Ascending aorta (tissue), 2 donors: ENCODE measurements around the gene KANK4. TPM values are rescaled to one million over a fixed set of nuclear protein-coding genes. Genes with fewer than 3 reads are reported as not detected.

Experiments used
- DNase-seq, 2 donors: peaks; one replicate each; pipeline ENCODE4 v3.0.0-alpha.2; 2019; ENCODE audit warnings: low spot score in 2 of 2
- H3K27ac ChIP-seq, 2 donors: fragments of 200-600 bp; sonication (generic); one replicate each; pipeline ENCODE4 v1.5.1; 2016 to 2017; ENCODE audit warnings: mild to moderate bottlenecking in 1 of 2
- H3K27me3 ChIP-seq: fragments of 200-600 bp; sonication (generic); one replicate; pipeline ENCODE4 v1.5.1; 2017
- H3K36me3 ChIP-seq, 2 donors: fragments of 200-600 bp; sonication (generic); one replicate each; pipeline ENCODE4 v1.5.1; 2016
- H3K4me1 ChIP-seq, 2 donors: fragments of 200-600 bp; sonication (generic); one replicate each; pipeline ENCODE4 v1.5.1; 2016 to 2017; ENCODE audit warnings: mild to moderate bottlenecking in 1 of 2
- H3K4me3 ChIP-seq, 2 donors: fragments of 200-600 bp; sonication (generic); one replicate each; pipeline ENCODE4 v1.5.1; 2016 to 2017; ENCODE audit warnings: mild to moderate bottlenecking in 1 of 2
- H3K9me3 ChIP-seq, 2 donors: fragments of 200-600 bp; sonication (generic); one replicate each; pipeline ENCODE4 v1.5.1; 2016
- CTCF ChIP-seq, 3 experiments: fragments of 200-600 bp in 2 of 3; fragments of 450-650 bp in 1 of 3; sonication (generic) in 2 of 3; IDR thresholded peaks; one replicate each; pipeline ENCODE4 v1.5.1; 2016 to 2019; ENCODE audit warnings: antibody characterized with exemption in 3 of 3, mild to moderate bottlenecking in 1 of 3, moderate library complexity in 1 of 3
- intact Hi-C: fragments of 100-400 bp; cut with DNase I; formaldehyde crosslinking; loops from one replicate; pipeline ENCODE4 v1.15.1; 2023
- total RNA-seq: library from RNA; depleted of rRNA; stranded (reverse); fragments of >200 nt; gene quantifications from one replicate; pipeline ENCODE4 v1.1.0, GENCODE V29; 2016

The KANK4 gene
- total RNA-seq, 1 donor from 2014 or later = not detected

DNA sequence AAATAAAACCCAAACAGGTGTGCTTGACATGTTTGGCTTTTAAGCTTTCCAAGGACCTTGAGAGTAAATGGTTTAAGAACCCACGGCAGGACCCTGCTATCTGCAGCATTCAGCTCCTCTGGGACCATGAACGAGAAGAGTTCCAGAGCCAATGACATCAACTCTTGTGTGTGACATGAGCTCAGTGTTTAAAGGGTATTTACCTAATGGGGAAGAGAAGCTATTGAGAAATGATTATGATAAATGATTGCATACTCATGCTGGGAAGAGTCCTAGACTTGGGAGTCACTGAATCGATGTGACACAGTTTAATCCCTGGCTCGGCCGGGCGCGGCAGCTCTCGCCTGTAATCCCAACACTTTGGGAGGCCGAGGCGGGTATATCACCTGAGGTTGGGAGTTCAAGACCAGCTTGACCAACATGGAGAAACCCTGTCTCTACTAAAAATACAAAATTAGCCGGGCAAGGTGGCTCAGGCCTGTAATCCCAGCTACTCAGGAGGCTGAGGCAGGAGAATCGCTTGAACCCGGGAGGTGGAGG is 55.4 kb downstream of the KANK4 start:
- Histone ChIP-seq H3K9me3 (no peaks in the 10 kb centered on the region), H3K27ac (no peak overlapping the region), H3K36me3 (no peaks in the 10 kb centered on the region), H3K27me3 (no peaks in the 10 kb centered on the region), H3K4me1 (no peaks in the 10 kb centered on the region), H3K4me3 (no peak overlapping the region)
- TF ChIP-seq CTCF (IDR thresholded peaks at IDR 0.05) = no peak
- DNase-seq = no peak
- intact Hi-C loops = no loop called here

- Histone ChIP-seq H3K27me3 (no peaks in the 10 kb centered on the region), H3K9me3 (no peaks in the 10 kb centered on the region), H3K27ac (no peak overlapping the region), H3K4me1 (no peaks in the 10 kb centered on the region), H3K4me3 (no peak overlapping the region), H3K36me3 (no peaks in the 10 kb centered on the region)
- intact Hi-C loops = no loop called here
- TF ChIP-seq CTCF (IDR thresholded peaks at IDR 0.05) = no peak
- DNase-seq = no peak
Observed at GRCh38 chr1:62263006-62263813, 56.0 kb downstream of the KANK4 start.

- Histone ChIP-seq H3K4me1 (no peaks in the 10 kb centered on the region), H3K4me3 (no peak overlapping the region), H3K27ac (no peak overlapping the region), H3K27me3 (no peaks in the 10 kb centered on the region), H3K9me3 (no peaks in the 10 kb centered on the region), H3K36me3 (no peaks in the 10 kb centered on the region)
- intact Hi-C loops = no loop called here
- no peak for TF ChIP-seq CTCF (IDR thresholded peaks at IDR 0.05)
- DNase-seq = no peak
Observed at GRCh38 chr1:62260688-62261087, 58.5 kb downstream of the KANK4 start.

- Histone ChIP-seq H3K4me3 (no peak overlapping the region), H3K27ac (no peak overlapping the region), H3K36me3 (no peaks in the 10 kb centered on the region), H3K9me3 (no peaks in the 10 kb centered on the region), H3K27me3 (no peaks in the 10 kb centered on the region), H3K4me1 (no peaks in the 10 kb centered on the region)
- no peak for DNase-seq
- intact Hi-C loops = no loop called here
- no peak for TF ChIP-seq CTCF (IDR thresholded peaks at IDR 0.05)
Observed at GRCh38 chr1:62259551-62259950, 59.7 kb downstream of the KANK4 start.

DNA sequence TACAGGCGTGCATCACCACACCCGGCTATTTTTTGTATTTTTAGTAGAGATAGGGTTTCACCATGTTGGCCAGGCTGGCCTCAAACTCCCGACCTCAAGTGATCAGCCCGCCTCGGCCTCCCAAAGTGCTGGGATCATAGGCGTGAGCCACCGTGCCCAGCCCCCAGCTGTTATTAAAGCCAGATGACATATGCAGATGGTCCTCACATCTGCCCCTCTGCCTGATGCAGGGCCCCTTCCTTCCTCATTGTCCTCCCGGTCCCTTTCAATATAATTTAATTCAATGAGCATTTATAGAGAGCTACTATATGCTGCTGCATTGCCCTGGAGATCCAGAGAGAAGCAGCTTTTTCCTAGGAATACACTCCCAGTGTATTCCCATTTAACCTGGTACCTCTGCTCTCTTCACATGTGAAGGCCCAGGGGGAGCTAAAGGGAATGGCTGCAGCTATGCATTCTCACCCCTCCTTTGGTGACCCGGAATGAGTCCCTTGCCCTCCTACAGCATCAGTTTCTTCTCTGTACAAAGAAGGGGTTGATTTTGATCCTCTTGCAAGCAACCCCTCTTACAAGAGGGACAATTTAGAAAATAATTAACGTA is 69.0 kb downstream of the KANK4 start:
- Histone ChIP-seq H3K27me3 (no peaks in the 10 kb centered on the region), H3K9me3 (no peaks in the 10 kb centered on the region), H3K4me3 (no peak overlapping the region), H3K4me1 (no peaks in the 10 kb centered on the region), H3K36me3 (no peaks in the 10 kb centered on the region), H3K27ac (no peak overlapping the region)
- intact Hi-C loops = no loop called here
- no peak for DNase-seq
- TF ChIP-seq CTCF (IDR thresholded peaks at IDR 0.05) = no peak
